ENCODE results near the gene KDM4B.
A peak's percentile ranks its signal among the peaks of the same experiment; 100 is the strongest.
"Not testable (repeated sequence)": the region's sequence is repeated elsewhere in the genome, so short reads cannot be mapped to it uniquely, and the experiment has no call there.

KDM4B gene

GRCh38 chr19:5154799-5155426 lies 186.0 kb downstream of the KDM4B start:
- no peak for DNase-seq

DNA sequence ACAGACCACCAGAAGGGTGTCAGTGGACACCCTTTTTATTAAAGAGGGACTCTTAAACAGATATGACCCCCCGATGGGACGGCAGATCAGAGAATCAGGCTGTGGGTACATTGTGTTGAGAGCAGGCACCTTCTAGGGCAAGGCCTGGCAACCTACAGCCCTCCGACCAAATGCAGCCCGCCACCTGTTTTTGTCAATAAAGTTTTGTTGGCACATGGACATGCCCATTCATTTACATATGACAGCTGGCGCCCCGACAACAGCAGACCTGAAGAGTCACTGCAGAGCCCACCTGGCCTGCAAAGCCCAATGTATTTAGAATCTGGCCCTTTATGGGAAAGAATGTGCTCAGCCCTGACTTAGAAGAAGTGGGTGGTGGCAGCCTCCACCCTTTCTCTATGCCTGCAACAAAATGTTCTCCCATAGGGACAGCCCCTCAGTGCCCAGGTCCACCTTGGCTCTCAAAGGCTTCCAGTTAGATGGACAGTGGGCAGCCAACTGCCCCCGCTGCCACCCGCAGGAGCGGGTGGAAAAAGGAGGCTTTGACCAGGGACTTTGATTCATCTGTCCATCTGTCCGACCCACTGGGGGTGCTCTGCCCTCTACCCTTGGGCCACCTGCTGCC lies 186.8 kb downstream of the KDM4B start:
- no peak for DNase-seq

GRCh38 chr19:5156231-5156986 lies 187.5 kb downstream of the KDM4B start:
- no peak for DNase-seq

GRCh38 chr19:5157186-5157585 lies 188.3 kb downstream of the KDM4B start:
- no peak for DNase-seq

DNA sequence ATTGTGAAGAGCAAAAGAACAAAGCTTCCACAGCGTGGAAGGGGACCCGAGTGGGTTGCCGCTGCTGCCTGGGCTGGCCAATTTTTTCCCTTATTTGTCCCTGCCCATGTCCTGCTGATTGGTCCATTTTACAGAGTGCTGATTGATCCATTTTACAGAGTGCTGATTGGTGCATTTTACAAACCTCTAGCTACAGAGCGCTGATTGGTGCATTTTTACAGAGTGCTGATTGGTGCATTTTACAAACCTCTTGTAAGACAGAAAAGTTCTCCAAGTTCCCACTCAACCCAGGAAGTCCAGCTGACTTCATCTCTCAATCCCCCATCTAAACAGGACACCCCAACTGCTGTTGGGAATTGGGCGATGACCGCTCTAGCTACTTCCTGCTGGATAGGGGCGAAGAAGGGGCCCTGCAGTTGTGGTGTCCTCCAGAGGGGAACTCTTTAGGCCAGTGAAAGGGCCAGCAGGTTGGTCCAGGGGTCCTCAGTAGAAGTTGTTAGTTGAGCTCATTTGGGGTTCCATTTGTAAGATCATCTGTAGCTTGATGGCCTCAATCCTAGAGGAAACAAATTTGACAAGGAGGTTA lies 189.7 kb downstream of the KDM4B start:
- DNase-seq: not testable (repeated sequence)

DNA sequence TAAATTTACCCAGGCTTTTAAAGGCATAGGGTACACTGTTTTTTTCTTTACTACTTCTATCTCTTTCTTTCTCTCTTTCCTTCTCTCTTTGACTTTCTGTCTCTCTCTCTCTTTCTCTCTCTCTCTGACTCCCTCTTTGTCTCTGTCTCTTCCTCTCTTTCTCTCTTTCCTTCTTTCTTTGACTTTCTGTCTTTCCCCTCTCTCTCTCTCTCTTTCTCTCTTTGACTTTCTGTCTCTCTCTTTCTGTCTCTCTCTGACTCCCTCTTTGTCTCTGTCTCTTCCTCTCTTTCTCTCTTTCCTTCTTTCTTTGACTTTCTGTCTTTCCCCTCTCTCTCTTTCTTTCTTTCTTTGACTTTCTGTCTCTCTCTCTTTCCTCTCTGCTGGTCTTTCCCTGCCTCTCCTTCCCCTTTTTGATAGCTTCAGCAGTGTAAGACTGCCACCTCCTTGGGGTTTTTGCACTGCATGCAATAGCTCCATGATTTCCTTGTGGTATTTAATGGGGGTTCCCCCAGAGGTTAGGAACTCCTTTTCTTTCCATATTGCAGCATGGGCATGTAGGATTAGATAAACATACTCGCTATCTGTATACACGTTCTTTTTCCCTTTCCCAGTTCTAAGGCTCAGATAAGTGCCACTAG lies 191.4 kb downstream of the KDM4B start:
- DNase-seq: not testable (repeated sequence)

DNA sequence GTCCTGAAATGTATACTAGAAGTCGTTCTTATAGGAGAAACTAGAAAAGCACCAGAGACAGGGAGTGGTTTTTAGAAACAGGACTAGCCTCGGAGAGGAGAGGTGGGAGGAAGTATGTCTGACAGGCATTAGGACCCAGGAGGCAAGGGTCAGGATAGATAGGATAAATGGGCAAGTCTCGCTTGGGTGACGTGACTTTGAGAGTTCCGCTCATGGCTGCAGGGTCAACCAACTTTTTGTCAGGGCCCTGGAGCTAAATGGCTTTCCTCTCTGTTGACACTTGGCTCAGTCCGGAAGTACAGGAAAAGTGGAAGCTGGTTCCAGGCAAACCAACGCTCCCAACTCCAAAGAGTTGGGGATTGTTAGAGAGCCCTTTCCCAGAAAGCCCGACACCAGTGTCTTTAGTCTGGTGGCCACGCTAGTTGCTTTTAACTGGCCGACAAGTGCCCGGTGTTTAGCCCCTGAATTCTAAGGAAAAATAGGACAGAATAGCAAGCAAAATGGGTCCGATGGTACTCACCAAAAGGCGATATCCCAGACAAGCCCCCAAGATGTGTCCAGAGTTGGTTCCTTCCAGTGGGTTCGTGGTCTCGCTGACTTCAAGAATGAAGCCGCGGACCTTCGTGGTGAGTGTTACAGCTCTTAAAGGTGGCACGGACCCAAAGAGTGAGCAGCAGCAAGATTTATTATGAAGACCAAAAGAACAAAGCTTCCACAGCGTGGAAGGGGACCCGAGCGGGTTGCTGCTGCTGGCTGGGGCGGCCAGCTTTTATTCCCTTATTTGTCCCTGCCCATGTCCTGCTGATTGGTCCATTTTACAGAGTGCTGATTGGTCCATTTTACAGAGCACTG lies 196.2 kb downstream of the KDM4B start:
- not testable (repeated sequence) for DNase-seq

DNA sequence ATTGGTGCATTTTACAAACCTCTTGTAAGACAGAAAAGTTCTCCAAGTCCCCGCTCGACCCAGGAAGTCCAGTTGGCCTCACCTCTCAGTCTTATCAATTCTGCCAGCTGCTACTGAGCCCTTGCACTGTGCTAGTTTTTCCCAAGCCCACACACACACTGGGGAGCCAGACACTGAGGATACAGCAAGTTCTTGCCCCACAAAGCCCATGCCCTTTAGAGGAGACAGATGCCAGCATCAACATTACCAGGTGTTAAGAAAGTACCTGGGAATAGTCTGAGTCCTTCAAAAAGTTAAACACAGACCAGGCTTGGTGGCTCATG lies 196.7 kb downstream of the KDM4B start:
- DNase-seq: no peak

- DNase-seq: no peak
These were observed 197.3 kb downstream of the KDM4B start for GRCh38 chr19:5166262-5166661.

DNA sequence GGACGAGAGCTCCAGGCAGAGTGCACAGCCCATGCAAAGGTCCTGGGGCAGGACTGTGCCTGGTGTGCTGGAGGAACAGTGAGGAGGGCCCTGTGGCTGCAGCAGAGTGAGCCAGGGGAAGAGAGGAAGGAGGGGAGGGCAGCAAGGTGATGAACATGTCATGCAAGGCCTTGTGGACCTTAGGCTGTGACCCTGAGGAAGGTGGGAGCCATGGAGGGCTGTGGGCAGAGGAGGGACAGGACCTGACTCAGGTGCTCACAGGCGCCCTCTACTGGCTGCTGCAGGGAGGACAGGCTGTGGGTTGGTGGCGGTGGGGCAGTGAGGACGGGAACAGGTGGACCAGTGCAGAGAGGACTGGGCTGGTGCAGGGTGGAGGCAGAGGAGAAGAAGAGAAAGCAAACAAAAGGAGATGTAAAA lies 201.4 kb downstream of the KDM4B start:
- DNase-seq: peak; percentile 52

GRCh38 chr19:5171711-5172110 lies 202.8 kb downstream of the KDM4B start:
- no peak for DNase-seq

- DNase-seq: no peak
These were observed 204.1 kb downstream of the KDM4B start for GRCh38 chr19:5172859-5173630.

DNA sequence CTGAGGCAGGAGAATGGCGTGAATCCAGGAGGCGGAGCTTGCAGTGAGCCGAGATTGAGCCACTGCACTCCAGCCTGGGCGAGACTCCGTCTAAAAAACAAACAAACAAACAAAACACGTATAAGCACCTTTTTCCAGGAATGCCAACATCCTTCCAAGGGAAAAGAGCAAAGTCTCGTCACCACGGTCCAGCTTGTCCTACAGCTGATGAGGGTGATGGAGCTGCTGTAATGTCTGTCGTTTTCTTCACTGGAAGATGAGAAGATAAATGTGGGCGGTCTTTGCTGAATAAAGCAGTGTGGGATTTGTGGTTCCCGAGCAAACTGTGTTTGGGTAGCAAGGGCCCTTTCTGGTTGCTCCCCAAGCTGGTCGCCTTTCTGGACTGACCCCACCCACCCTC lies 205.1 kb downstream of the KDM4B start:
- no peak for DNase-seq

- no peak for DNase-seq
These were observed 209.0 kb downstream of the KDM4B start for GRCh38 chr19:5177745-5178450.

DNA sequence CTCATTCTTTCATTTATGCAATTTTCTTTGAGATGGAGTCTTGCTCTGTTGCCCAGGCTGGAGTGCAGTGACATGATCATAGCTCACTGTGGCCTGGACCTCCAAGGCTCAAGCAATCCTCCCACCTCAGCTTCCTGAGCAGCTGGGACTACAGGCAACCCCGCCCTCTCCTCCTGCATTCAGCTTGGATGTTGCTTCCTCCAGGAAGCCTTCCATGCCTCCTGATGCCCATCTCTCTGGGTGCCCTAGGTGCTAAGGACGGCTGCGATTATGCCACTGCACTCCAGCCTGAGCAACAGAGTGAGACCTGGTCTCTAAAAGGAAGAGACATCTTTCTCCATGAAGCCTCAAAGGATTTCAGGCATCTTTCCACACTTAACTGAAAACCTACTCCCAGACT lies 209.9 kb downstream of the KDM4B start:
- DNase-seq: no peak

GRCh38 chr19:5179256-5179655 lies 210.3 kb downstream of the KDM4B start:
- no peak for DNase-seq

GRCh38 chr19:5181329-5181728 lies 212.4 kb downstream of the KDM4B start:
- DNase-seq: no peak

DNA sequence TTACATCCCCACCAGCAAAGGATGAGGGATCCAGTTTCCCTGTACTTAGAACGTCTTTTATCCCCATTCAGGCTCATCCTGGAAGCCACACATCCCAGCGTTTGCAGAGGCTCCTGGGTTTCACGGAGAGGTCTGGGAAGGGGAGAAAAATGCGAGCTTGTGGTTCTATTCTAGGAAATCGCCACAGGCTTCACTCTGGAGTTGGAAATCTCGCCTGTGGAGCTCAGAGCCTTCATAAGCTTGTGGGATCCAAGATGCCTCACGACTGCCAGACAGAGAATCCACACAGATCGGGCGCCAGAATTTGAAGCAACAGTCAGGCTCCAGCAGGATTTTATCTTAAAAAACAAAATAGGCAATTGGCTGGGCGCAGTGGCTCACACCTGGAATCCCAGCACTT lies 213.8 kb downstream of the KDM4B start:
- no peak for DNase-seq

DNA sequence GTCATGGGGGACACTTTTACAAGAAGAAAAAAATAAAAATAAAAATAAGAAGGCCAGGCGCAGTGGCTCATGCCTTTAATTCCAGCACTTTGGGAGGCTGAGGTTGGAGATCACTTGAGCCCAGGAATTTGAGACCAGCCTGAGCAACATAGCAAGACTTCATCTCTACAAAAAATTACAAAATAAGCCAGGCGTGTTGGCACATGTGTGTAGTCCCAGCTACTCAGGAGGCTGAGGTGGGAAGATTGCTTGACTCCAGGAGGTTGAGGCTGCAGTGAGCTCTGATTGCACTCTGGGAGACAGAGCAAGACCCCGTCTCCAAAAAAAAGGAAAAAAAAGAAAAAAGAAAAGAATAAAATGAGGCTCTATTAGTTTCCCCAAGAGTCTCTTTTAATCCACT lies 214.7 kb downstream of the KDM4B start:
- DNase-seq: no peak

DNA sequence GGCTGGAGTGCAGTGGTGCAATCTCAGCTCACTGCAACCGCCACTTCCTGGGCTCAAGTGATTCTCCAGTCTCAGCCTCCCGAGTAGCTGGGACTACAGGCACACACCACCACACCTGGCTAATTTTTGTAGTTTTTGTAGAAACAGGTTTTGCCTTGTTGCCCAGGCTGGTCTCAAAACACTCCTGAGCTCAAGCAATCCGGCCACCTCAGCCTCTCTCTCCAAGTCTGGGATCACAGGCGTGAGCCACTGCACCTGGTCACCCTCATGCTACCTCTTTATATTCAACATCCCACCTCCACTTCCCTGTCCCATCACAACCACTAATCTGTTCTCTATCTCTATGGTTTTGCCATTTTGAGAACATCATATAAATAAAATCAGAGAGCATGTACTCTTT lies 216.0 kb downstream of the KDM4B start:
- no peak for DNase-seq

Measured in CD4-positive, alpha-beta T cell treated with Interleukin-6 for 4 hours (primary cell).